PC-3 (cell line): ENCODE measurements around the gene ZNF628.

ENCODE experiments used
- EZH2 ChIP-seq: fragments of 300-600 bp; sonication (generic); IDR thresholded peaks from one replicate; pipeline ENCODE4 v1.6.1; 2017; ENCODE audit warnings: antibody characterized with exemption, mild to moderate bottlenecking, low read length; ENCODE audit not compliant: unreplicated experiment
- EZH2phosphoT487 ChIP-seq: fragments of 300-600 bp; sonication (generic); IDR thresholded peaks from 2 replicates; pipeline ENCODE4 v1.6.1; 2018; ENCODE audit warnings: mild to moderate bottlenecking, antibody characterized with exemption, low read length, borderline replicate concordance
- TF ChIP-seq, protein P1 (sequence below): fragments of 300-600 bp; sonication (generic); conservative IDR thresholded peaks from 2 replicates; pipeline ENCODE4 v1.5.1; 2017; ENCODE audit warnings: antibody characterized with exemption, low read depth, mild to moderate bottlenecking, low read length

DNA sequence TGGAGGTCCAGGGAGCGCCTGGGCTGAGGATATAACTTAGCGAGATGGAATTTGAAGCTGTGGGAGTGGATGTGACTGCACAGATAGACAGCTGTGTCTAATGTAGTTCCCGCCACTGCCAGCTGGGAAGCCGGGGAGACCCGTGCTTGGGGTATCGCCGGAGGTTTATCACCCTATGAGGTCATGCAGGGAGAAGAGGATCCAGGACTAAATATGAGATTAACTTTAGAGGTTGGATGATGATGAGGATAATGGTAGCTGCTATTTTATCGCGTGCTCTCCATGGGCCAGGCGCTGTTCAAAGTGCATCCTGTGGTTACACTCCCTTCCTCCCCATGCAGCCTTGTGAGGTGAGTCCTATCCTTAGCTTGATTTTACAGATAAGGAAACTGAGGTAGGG lies 31.7 kb downstream of the ZNF628 start:
- TF ChIP-seq, protein P1, sequence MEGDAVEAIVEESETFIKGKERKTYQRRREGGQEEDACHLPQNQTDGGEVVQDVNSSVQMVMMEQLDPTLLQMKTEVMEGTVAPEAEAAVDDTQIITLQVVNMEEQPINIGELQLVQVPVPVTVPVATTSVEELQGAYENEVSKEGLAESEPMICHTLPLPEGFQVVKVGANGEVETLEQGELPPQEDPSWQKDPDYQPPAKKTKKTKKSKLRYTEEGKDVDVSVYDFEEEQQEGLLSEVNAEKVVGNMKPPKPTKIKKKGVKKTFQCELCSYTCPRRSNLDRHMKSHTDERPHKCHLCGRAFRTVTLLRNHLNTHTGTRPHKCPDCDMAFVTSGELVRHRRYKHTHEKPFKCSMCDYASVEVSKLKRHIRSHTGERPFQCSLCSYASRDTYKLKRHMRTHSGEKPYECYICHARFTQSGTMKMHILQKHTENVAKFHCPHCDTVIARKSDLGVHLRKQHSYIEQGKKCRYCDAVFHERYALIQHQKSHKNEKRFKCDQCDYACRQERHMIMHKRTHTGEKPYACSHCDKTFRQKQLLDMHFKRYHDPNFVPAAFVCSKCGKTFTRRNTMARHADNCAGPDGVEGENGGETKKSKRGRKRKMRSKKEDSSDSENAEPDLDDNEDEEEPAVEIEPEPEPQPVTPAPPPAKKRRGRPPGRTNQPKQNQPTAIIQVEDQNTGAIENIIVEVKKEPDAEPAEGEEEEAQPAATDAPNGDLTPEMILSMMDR: no peak
- TF ChIP-seq EZH2: no peak
- TF ChIP-seq EZH2phosphoT487: no peak
